T follicular helper cell (primary cell): ENCODE measurements around the gene FNDC11.

Experiments
- DNase-seq: peaks from one replicate; pipeline ENCODE4 v3.0.0-alpha.2; 2020; ENCODE audit warnings: low read depth

Gene FNDC11

GRCh38 chr20:63539441-63540370 lies 14.3 kb upstream of the FNDC11 start:
- DNase-seq: no peak

- no peak for DNase-seq
Observed at GRCh38 chr20:63540417-63541186, 13.4 kb upstream of the FNDC11 start.

GRCh38 chr20:63541371-63541770 lies 12.6 kb upstream of the FNDC11 start:
- DNase-seq: no peak

GRCh38 chr20:63542031-63542559 lies 11.9 kb upstream of the FNDC11 start:
- DNase-seq: no peak

GRCh38 chr20:63542696-63543095 lies 11.3 kb upstream of the FNDC11 start:
- DNase-seq: no peak

GRCh38 chr20:63543131-63543530 lies 10.8 kb upstream of the FNDC11 start:
- DNase-seq: no peak

GRCh38 chr20:63543733-63544132 lies 10.2 kb upstream of the FNDC11 start:
- no peak for DNase-seq

- no peak for DNase-seq
Observed at GRCh38 chr20:63544241-63544957, 9.6 kb upstream of the FNDC11 start.

GRCh38 chr20:63544958-63545516 lies 8.9 kb upstream of the FNDC11 start:
- DNase-seq: no peak

- no peak for DNase-seq
Observed at GRCh38 chr20:63545814-63546213, 8.1 kb upstream of the FNDC11 start.

GRCh38 chr20:63546256-63546955 lies 7.6 kb upstream of the FNDC11 start:
- no peak for DNase-seq

- no peak for DNase-seq
Observed at GRCh38 chr20:63546956-63547724, 6.8 kb upstream of the FNDC11 start.

- DNase-seq: no peak
Observed at GRCh38 chr20:63547725-63548480, 6.1 kb upstream of the FNDC11 start, which contains the start of gene SRMS. TSS of gene SRMS (minus strand) at chr20:63547749. CDS start at chr20:63547463, 286 bp downstream.

GRCh38 chr20:63548542-63548941 lies 5.4 kb upstream of the FNDC11 start:
- no peak for DNase-seq

- no peak for DNase-seq
Observed at GRCh38 chr20:63549019-63549418, 4.9 kb upstream of the FNDC11 start.

- DNase-seq: no peak
Observed at GRCh38 chr20:63549679-63550282, 4.2 kb upstream of the FNDC11 start.

GRCh38 chr20:63551068-63551467 lies 2.9 kb upstream of the FNDC11 start:
- no peak for DNase-seq

- DNase-seq: peak; percentile 34
Observed at GRCh38 chr20:63552481-63553249, 1.3 kb upstream of the FNDC11 start.
